ENCODE data around the gene RPL28.

- TF ChIP-seq ZSCAN16 (tag by site-specific recombination; IDR thresholded peaks at IDR 0.05) (no peak), CTCF (tag by site-specific recombination; IDR thresholded peaks at IDR 0.05) (0 out of 2 replicates have a peak, but pooled peaks have one; percentile 10), ZFP69B (tag by site-specific recombination; IDR thresholded peaks at IDR 0.05) (no peak), PRDM10 (tag by site-specific recombination; IDR thresholded peaks at IDR 0.05) (peak; percentile 87), ZNF274 (IDR thresholded peaks at IDR 0.05; ENCODE audit: low read length) (no peak), ZNF274 (tag by site-specific recombination; IDR thresholded peaks at IDR 0.05; ENCODE audit: borderline replicate concordance) (no peak), PRDM1 (tag by site-specific recombination; IDR thresholded peaks at IDR 0.05) (no peak), ZNF596 (tag by site-specific recombination; IDR thresholded peaks at IDR 0.05) (no peak), ZNF16 (tag by site-specific recombination; IDR thresholded peaks at IDR 0.05; ENCODE audit: low read depth) (no peak), MEIS1 (CRISPR knock-in tag; IDR thresholded peaks at IDR 0.05; ENCODE audit: borderline replicate concordance) (no peak)
These were observed 57.5 kb downstream of the RPL28 start, which contains the start of gene SHISA7 for GRCh38 chr19:55443045-55443823.
